Psoas muscle (tissue), 8 donors: ENCODE measurements around the gene DDIT3. TPM values are rescaled to one million over a fixed set of nuclear protein-coding genes. Genes with fewer than 3 reads are reported as not detected.

ENCODE experiments used
- ATAC-seq, 4 donors: fragments of 200-7000 bp; cut with Tn5 transposase; one replicate each; pipeline ENCODE4 v1.9.1; 2020; ENCODE audit warnings: moderate library complexity in 3 of 4, mild to moderate bottlenecking in 2 of 4
- DNase-seq, 2 donors: peaks; one replicate each; pipeline ENCODE4 v3.0.0-alpha.2; 2020
- H3K27ac ChIP-seq: fragments of 200-600 bp; one replicate; pipeline ENCODE4 v1.8.0; 2022
- H3K27me3 ChIP-seq, 3 donors: fragments of 200-600 bp in 1 of 3; one replicate each; pipeline versions ENCODE4 v1.6.1 to v1.8.0; 2013 to 2022; ENCODE audit warnings: low read length in 2 of 3, mild to moderate bottlenecking in 2 of 3, moderate library complexity in 1 of 3; ENCODE audit not compliant: insufficient read depth in 3 of 3
- H3K36me3 ChIP-seq, 2 donors: fragments of 200-600 bp in 1 of 2; one replicate each; pipeline versions ENCODE4 v1.6.1 to v1.8.0; 2013 to 2022; ENCODE audit warnings: low read depth in 1 of 2, mild to moderate bottlenecking in 1 of 2, moderate library complexity in 1 of 2; ENCODE audit not compliant: insufficient read depth in 1 of 2
- H3K4me1 ChIP-seq: fragments of 200-600 bp; one replicate; pipeline ENCODE4 v1.8.0; 2022
- H3K4me3 ChIP-seq: fragments of 200-600 bp; one replicate; pipeline ENCODE4 v1.8.0; 2022; ENCODE audit warnings: mild to moderate bottlenecking
- H3K9me3 ChIP-seq: fragments of 200-600 bp; one replicate; pipeline ENCODE4 v1.8.0; 2022
- WGBS, 3 donors: extraction: QIAGEN DNeasy Blood & Tissue Kit; methylation state at CpG; one replicate each; pipeline versions ENCODE4 v1.1.6 to v1.1.7; 2013; 5-methylcytosine and 5-hydroxymethylcytosine counted together
- intact Hi-C, 2 donors: fragments of 100-400 bp; cut with DNase I; formaldehyde crosslinking; loops; one replicate each; pipeline versions ENCODE4 v1.11.0 to v1.14.2; 2022
- polyA plus RNA-seq, 3 donors: library from polyadenylated mRNA; stranded (reverse); fragments of 200-250 nt; gene quantifications; one replicate each; pipeline ENCODE4 v1.2.3, GENCODE V29; 2013
- total RNA-seq, 4 donors: library from RNA; stranded (reverse); fragmentation: NEBNext Ultra II Directional in 2 of 4; extraction: Animal tissue kit (Norgen Biotek cat#: 25700) in 2 of 4; gene quantifications; one replicate each; pipeline versions ENCODE4 v1.2.1 to v1.2.4, GENCODE V29; 2021 to 2023
- TF ChIP-seq, protein P1 (sequence below): fragments of 200-600 bp; IDR thresholded peaks from one replicate; pipeline ENCODE4 v1.8.0; 2022; ENCODE audit warnings: antibody characterized with exemption
- donor health status: healthy with polysubstance abuse.
- donor health status: DM: no; HTN: no; CAD: no; lungs with moderate emphysema.
- donor health status: Bipolar disorder and iron deficiency.
- donor health status: healthy.
- donor health status: DM: yes; HTN: yes; CAD: no.
- donor health status: DM: no; HTN: no; CAD: no.
- donor health status: DM: no; HTN: no; CAD: no.
- donor health status: DM: yes; HTN: yes; CAD: no.

Gene DDIT3
- total and polyA plus RNA-seq, 7 donors: 11.1 to 224 (median 59.5) TPM

DNA sequence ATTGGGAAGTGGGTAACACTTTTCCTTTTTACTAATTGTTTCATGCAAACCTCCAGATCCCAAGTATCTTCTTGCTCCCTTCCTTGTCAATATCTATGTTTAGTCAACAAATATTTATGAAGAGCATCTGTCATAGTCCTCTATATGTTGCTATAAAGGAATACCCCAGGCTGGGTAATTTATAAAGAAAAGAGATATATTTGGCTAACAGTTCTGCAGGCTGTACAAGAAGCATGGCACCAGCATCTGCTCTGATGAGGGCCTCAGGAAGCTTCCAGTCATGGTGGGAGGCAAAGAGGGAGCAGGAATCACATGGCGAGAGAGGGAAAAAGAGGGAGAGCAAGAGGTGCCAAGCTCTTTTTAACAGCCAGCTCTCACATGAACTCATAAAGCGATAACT, 34.1 kb upstream of the DDIT3 start:
- H3K36me3 ChIP-seq: no peaks in the 10 kb centered on the region
- no peaks in the 10 kb centered on the region for H3K9me3 ChIP-seq
- H3K27ac ChIP-seq: no peak overlapping the region
- WGBS, 3 donors: 83 to 95% (median 85%) methylated on average over 2 of the region's 2 CpGs
- H3K27me3 ChIP-seq: peaks cover 0 to 16% (median 6%) of the 10 kb centered on the region in 3 donors
- ATAC-seq (no peak), DNase-seq (no peak)
- intact Hi-C loops: no loop called here
- no peak overlapping the region for H3K4me3 ChIP-seq
- peaks cover 3% of the 10 kb centered on the region for H3K4me1 ChIP-seq
- TF ChIP-seq, protein P1, sequence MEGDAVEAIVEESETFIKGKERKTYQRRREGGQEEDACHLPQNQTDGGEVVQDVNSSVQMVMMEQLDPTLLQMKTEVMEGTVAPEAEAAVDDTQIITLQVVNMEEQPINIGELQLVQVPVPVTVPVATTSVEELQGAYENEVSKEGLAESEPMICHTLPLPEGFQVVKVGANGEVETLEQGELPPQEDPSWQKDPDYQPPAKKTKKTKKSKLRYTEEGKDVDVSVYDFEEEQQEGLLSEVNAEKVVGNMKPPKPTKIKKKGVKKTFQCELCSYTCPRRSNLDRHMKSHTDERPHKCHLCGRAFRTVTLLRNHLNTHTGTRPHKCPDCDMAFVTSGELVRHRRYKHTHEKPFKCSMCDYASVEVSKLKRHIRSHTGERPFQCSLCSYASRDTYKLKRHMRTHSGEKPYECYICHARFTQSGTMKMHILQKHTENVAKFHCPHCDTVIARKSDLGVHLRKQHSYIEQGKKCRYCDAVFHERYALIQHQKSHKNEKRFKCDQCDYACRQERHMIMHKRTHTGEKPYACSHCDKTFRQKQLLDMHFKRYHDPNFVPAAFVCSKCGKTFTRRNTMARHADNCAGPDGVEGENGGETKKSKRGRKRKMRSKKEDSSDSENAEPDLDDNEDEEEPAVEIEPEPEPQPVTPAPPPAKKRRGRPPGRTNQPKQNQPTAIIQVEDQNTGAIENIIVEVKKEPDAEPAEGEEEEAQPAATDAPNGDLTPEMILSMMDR: no peak

DNA sequence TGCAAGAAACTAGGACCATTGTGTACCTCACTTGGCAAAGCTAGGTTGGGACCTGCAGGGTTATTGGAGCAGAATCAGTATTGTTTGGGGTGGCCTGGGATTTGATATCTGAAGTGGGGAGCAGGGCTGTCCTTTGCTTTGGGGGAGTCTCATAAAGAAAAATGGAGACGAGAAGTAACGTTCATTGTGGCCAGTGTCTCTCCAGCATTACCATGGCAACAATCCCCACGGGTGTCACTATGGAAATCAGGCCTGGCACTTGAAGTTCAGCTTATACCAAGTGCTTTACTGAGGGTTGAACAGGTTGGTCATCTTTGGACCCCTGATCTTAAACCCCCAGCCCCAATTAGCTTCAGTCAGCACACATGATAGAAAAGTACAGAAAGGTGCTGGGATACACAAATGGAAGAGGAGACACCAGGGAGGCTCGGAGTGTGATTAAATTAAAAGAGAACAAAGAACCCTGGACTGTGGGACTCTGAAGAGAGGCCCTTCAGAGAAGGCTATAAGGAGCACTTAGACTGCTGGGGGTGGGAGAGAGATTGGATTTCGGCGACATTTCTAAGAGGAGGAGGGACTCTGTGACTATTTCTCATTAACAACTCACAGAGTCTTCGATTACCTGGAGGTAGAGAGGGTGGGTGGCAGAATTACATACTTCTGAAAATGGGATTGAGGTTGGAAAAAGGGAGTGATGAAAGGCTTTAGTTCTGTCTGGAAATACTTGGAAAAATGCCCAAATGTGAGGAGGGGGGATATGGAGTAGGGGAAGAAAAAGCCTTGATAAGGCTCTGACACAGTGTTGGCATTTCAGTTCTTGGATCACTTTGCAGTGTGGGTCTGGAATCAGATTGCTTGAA, 33.3 kb upstream of the DDIT3 start:
- TF ChIP-seq, protein P1: no peak
- ATAC-seq: no peak
- DNase-seq: no peak
- Histone ChIP-seq H3K4me1 (peaks cover 3% of the 10 kb centered on the region), H3K4me3 (no peak overlapping the region), H3K27me3 (peaks cover 0 to 25% (median 10%) of the 10 kb centered on the region in 3 donors), H3K36me3 (no peaks in the 10 kb centered on the region), H3K9me3 (no peaks in the 10 kb centered on the region), H3K27ac (no peak overlapping the region)
- intact Hi-C loops: no loop called here
- 28 to 33% (median 31%) methylated on average over 7 of the region's 7 CpGs for WGBS, 3 donors

DNA sequence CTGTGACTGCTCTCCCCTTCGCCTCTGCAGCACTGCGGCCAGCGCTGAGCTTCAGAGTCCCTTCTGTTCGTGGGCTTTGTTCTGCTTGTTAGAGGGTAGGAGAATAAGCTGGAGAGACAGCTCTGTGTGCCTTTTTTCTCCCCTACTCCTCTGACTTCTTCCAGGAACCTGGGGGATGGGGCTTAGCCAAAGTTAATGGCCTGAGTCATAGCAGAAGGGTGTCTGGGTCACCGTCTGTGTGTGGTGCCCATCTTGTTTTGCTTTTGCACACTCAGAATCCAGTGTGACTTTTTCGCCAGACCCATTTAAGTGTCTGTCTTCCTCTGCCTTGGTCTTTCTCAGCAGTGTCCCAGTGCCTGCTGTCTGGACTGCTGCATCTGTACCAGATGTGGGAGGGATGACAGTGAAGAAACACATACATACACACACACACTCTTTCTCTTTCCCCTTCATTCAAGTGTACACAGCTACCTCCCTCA, 32.6 kb upstream of the DDIT3 start:
- TF ChIP-seq, protein P1: no peak
- 40 to 54% (median 52%) methylated on average over 6 of the region's 6 CpGs for WGBS, 3 donors
- intact Hi-C loops: no loop called here
- Histone ChIP-seq H3K4me1 (peaks cover 3% of the 10 kb centered on the region), H3K9me3 (no peaks in the 10 kb centered on the region), H3K27ac (no peak overlapping the region), H3K27me3 (peaks cover 0 to 29% (median 10%) of the 10 kb centered on the region in 3 donors), H3K4me3 (no peak overlapping the region), H3K36me3 (no peaks in the 10 kb centered on the region)
- no peak for DNase-seq
- ATAC-seq: no peak

DNA sequence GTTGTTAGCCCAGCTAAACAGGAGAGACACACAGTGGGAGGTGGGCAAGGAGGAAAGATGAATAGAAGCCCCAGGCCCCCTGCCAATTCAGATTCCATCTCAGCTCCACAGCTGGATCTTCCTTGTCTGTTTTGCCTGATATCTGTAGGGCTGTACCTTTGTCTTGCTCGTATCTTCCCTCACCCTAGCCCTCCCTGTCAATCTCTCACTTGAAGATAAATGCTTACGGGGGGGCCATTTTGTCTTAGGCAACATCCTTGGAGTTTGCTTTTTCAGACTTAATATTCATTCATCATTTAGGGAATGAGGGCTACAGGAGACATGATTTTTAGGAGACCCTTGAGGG, 32.0 kb upstream of the DDIT3 start:
- TF ChIP-seq, protein P1: no peak
- 83 to 94% (median 88%) methylated on average over 2 of the region's 2 CpGs for WGBS, 3 donors
- H3K36me3 ChIP-seq: no peaks in the 10 kb centered on the region
- no peak for DNase-seq
- no peak overlapping the region for H3K27ac ChIP-seq
- H3K27me3 ChIP-seq: peaks cover 0 to 29% (median 10%) of the 10 kb centered on the region in 3 donors
- ATAC-seq: no peak
- H3K9me3 ChIP-seq: no peaks in the 10 kb centered on the region
- intact Hi-C loops: no loop called here
- no peak overlapping the region for H3K4me3 ChIP-seq
- peaks cover 3% of the 10 kb centered on the region for H3K4me1 ChIP-seq
